GM12891 (cell line): ENCODE data around the gene MRPL21.

Experiments used
- DNase-seq: peaks from one replicate; pipeline ENCODE4 v3.0.0; 2011; ENCODE audit warnings: low spot score; ENCODE audit not compliant: insufficient read length
- FAIRE-seq: peaks from 2 replicates; lab custom pipeline; 2011; peaks lifted over from hg19 to GRCh38; lab: Jason Lieb, UNC
- PAX5 ChIP-seq: IDR thresholded peaks from 2 replicates; pipeline ENCODE4 v1.6.1; 2011; ENCODE audit warnings: low read length, moderate library complexity, mild to moderate bottlenecking; ENCODE audit not compliant: insufficient read depth, severe bottlenecking
- POLR2A ChIP-seq: IDR thresholded peaks from 2 replicates; pipeline ENCODE4 v1.6.1; 2011; ENCODE audit warnings: low read depth, low read length, control low read depth
- POLR2AphosphoS5 ChIP-seq: IDR thresholded peaks from 2 replicates; pipeline ENCODE4 v1.6.1; 2011; ENCODE audit warnings: low read depth, low read length, control low read depth
- POU2F2 ChIP-seq: IDR thresholded peaks from 2 replicates; pipeline ENCODE4 v1.6.1; 2011; ENCODE audit warnings: low read depth, mild to moderate bottlenecking, control low read depth, low read length, moderate library complexity
- SPI1 ChIP-seq: IDR thresholded peaks from 2 replicates; pipeline ENCODE4 v1.6.1; 2011; ENCODE audit warnings: low read depth, low read length, control low read depth
- TAF1 ChIP-seq: IDR thresholded peaks from 2 replicates; pipeline ENCODE4 v1.6.1; 2011; ENCODE audit warnings: low read depth, low read length, control low read depth

MRPL21 gene

DNA sequence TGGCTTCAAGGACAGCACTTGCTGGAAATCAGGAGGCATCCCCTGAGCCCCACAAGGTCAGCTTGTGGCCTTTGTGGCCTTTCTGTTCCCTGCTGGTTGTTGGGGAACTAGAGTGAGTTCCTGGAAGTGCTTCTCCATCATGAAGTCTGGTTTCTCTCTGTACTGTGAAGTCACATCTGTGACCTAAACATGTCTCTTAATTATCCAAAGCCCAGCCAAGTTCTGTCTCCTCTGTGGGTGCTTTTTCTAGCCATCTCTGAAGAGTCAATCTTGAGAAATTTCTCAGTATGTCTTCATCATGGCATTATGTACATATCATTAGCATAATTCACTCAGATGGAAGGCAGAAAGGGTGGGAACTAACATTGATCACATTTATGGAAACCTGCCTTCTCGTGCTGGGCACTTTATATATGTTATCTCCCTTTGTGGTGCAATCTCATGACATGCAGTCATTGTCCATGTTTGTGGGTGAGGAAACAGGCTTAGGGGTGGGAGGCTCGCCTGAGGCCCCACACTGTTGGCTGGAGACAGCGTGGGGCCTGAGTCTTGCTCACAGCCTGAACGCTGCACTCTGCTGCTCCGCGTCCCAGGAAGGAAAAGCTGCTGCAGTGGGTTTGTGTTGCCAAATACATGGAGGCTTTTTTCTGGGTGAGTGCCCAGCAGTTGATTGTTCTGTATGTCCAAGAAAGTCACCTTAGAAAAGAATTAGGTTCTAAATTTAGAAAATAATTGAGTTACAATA lies 24.7 kb upstream of the MRPL21 start:
- TF ChIP-seq POU2F2 (no peak), POLR2A (no peak), TAF1 (no peak), POLR2AphosphoS5 (no peak), SPI1 (no peak), PAX5 (no peak)
- FAIRE-seq (no peak), DNase-seq (no peak)

GRCh38 chr11:68927280-68928135 lies 23.9 kb upstream of the MRPL21 start:
- FAIRE-seq (peak; percentile 85), DNase-seq (peak; percentile 67)
- TF ChIP-seq PAX5: no peak
- TF ChIP-seq POLR2A: no peak
- TF ChIP-seq SPI1: peak; percentile 99
- TF ChIP-seq TAF1: no peak
- TF ChIP-seq POLR2AphosphoS5: no peak

- DNase-seq (no peak), FAIRE-seq (no peak)
- no peak for TF ChIP-seq POLR2A
- TF ChIP-seq POLR2AphosphoS5: no peak
- TF ChIP-seq TAF1: no peak
- TF ChIP-seq PAX5: no peak
- no peak for TF ChIP-seq POU2F2
- no peak for TF ChIP-seq SPI1
These were observed 22.0 kb upstream of the MRPL21 start for GRCh38 chr11:68925611-68926010.

DNA sequence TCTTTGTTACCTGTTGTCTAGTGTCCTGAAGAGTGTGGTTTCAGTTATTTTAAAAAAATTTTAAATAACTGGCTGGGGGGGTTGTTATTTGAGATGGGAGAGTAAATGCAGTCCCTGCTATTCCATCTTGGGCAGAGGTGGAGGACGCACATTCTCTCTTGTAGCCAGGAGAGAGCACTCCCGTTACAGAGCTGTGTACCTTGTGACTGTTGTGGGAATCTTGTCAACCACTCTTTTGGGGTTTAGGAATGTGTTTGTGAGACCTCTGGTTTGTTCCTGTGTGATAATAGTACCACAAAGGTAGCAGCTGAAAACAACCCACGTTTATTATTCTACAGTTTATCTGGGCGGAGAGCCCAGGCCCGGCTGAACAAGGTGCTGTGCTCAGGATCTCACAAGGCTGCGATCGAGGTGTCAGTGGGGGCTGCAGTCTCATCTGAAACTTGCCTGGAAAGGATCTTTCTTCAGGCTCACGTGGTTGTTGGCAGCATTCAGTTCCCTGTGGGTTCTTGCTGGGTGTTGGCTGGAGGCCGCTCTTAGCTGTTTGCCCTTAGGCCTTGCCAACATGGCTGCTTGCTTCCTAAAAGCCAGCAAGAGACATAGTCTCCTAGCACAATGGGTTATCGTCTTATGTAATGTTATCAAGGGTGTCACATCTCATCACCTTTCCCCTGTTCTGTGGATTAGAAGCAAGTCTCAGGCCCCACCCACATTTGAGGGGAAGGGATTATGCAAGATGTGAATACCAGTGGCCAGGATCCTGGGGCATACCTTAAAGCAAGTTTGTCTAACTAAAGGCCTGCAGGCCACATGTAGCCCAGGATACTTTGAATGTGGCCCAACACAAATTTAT lies 20.7 kb upstream of the MRPL21 start:
- no peak for DNase-seq
- TF ChIP-seq TAF1: no peak
- no peak for FAIRE-seq

DNA sequence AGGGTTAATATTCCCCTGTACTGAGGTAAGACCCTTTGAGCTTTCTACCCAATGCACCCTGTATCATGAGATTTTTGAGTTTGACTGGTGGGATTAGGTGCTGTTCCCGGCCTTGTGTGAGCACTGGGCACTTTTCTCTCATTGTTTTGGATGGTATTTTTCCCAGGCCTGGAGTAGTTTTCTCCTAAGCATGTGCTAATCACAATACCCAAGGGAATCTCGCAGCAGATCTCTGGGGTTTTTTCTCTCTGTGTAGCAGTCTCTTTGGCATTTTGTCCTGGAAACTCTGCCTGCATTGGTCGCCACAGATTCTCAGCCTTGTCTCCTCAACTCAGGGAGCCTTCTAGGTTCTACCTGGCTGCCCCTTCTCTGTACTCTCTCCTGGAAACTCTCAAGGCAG lies 20.0 kb upstream of the MRPL21 start:
- no peak for DNase-seq
- no peak for TF ChIP-seq POU2F2
- TF ChIP-seq TAF1: no peak
- TF ChIP-seq PAX5: no peak
- no peak for TF ChIP-seq POLR2AphosphoS5
- no peak for TF ChIP-seq SPI1
- TF ChIP-seq POLR2A: no peak
- FAIRE-seq: no peak

DNA sequence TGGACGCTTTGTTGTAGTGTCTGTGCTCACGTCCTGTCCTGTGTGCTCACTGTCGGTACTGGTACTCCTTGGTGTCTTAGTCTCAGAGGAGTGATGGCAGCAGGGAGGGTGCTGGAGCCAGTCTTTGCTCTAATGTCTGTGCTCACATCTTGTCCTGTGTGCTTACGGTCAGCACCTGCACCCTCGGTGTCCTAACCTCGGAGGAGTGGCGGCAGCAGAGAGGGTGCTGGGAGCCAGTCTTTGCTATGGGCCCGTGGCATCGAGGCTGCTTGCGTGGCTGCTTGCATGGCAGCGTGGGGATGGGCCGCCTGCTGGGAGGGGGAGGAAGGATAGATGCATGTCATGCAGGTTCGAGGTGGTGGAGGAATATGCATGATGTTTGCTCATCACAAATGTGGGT lies 12.8 kb upstream of the MRPL21 start:
- DNase-seq (no peak), FAIRE-seq (no peak)
- TF ChIP-seq POU2F2: no peak
- no peak for TF ChIP-seq PAX5
- TF ChIP-seq SPI1: no peak
- TF ChIP-seq TAF1: no peak
- no peak for TF ChIP-seq POLR2A
- TF ChIP-seq POLR2AphosphoS5: no peak

DNA sequence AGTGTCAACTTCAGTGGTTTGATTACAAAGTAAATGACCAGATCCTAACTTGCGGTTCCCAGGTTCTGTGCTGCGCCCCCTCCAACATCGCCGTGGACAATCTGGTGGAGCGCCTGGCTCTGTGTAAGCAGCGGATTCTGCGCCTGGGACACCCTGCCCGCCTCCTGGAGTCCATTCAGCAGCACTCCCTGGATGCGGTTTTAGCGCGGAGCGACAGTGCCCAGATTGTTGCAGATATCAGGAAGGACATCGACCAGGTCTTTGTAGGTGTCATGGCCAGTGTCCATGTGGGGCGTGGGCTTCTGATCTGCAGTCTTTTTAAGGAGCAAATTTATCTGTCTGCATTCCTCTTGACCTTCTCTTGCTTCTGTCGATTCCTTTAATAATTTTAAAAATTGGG lies 11.1 kb upstream of the MRPL21 start:
- TF ChIP-seq SPI1 (no peak), POLR2AphosphoS5 (no peak), PAX5 (no peak), TAF1 (no peak), POU2F2 (no peak), POLR2A (no peak)
- FAIRE-seq: no peak

DNA sequence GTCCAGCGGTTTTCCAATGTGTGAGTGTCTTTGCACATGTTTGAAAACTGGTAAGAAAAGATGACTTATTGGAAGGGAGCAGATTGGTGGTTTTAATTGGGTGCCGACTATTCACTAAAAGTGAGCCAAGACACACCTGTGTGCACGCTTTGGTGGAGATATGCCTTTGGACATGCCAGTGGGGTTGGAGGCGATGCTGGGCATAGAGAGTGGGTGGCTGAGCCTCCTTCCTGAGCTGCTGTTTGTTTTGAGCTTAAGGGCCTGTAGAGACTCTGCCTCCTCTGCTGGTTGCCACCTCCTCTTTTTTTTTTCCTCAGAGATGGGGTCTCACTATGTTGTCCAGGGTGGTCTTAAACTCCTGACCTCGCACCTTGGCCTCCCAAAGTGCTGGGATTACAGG lies 9.6 kb upstream of the MRPL21 start:
- TF ChIP-seq PAX5: no peak
- TF ChIP-seq POLR2AphosphoS5: no peak
- no peak for TF ChIP-seq SPI1
- no peak for TF ChIP-seq POLR2A
- no peak for TF ChIP-seq POU2F2
- TF ChIP-seq TAF1: no peak
- no peak for FAIRE-seq
- DNase-seq: no peak

More for the DNA sequence above, 11.1 kb upstream of the MRPL21 start:
- DNase-seq: no peak

DNA sequence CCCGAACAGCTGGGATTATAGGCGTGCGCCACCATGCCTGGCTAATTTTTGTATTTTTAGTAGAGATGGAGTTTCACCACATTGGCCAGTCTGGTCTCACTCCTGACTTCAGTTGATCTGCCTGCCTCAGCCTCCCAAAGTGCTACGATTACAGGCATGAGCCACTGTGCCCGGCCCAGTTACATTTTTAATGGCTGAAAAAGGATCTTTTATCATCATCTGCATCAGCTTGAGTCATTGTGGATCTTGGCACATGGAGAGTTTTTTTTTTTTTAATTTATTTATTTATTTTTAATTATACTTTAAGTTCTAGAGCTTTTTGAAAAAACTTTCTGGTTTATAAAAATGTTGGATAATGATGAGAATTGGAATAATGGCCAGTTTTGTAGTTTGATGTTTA lies 8.6 kb upstream of the MRPL21 start:
- no peak for FAIRE-seq
- DNase-seq: no peak
- TF ChIP-seq TAF1 (no peak), POLR2A (no peak), POU2F2 (no peak)
